ENCODE measurements around the gene AKIRIN2.

GRCh38 chr6:87671555-87672029 lies 30.4 kb downstream of the AKIRIN2 start:
- TF ChIP-seq ZNF274 (IDR thresholded peaks at IDR 0.05; ENCODE audit: low read depth, low read length) = no peak
- no peak for TF ChIP-seq YY1 (IDR thresholded peaks at IDR 0.05; ENCODE audit: insufficient read depth, insufficient read length)
